Fibroblast of peridontal ligament (primary cell): ENCODE measurements around the gene C1QTNF5.

Experiments
- DNase-seq: peaks from one replicate; pipeline ENCODE4 v3.0.0-alpha.2; 2010; ENCODE audit errors: extremely low read depth

The C1QTNF5 gene

DNA sequence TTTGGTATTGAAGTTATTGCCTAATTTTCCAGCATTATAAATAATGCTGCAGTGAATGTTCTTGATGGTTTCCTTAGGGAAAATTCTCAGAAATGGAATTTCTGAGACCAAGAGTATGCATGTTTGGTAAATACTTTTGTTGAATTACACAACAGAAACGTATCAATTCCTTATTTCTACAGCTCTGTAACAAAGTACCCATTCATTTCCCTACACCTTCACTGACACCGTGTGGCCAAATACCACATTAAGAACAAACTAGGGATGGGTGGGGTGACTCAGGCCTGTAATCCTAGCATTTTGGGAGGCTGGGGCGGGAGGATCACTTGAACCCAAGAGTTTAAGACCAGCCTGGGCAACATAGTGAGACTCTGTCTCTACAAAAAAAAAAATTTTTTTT, 45.5 kb downstream of the C1QTNF5 start:
- peak; percentile 33 for DNase-seq

DNA sequence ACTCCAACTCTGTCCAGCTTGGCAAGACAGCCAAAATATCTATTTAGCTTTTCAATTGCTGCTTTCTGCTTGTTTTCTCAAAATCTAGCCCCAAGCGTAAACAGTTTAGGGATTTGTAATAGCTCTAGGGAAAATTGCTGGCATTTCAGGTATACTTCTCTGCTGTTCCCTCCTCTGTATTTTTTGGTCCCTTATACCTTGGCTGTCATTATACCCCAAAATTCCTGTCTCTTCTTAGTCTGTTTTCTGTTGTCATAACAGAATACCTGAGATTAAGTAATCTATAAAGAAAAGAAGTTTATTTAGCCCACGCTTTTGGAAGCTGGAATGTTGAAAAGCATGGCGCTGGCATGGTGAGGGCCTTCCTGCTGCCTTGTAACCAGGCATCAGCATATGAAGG, 47.2 kb downstream of the C1QTNF5 start:
- DNase-seq = no peak

DNA sequence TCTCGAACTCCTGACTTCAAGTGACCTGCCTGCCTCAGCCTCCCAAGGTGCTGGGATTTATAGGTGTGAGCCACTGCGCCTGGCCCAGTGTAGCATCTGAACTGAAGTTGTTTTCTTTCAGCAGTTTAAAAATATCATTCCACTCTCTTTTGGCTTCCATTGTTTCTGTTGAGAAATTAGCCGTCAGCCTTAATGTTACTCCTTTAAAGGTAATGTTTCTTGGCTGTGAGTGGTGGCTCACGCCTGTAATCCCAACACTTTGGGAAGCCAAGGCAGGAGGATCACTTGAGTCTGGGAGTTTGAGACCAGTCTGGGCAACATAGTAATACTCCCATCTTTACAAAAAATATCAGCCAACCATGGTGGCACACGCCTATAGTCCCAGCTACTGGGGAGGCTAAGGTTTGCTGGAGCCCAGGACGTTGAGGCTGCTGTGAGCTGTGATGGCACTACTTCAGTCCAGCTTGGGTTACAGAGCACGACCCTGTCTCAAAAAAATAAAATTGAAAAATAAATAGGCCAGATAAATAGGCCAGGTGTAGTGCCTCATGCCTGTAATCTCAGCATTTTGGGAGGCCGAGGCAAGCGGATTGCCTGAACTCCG, 49.7 kb downstream of the C1QTNF5 start:
- DNase-seq = no peak
